ENCODE measurements around the gene MFAP2.

Gene MFAP2

GRCh38 chr1:16960560-16961296 lies 19.7 kb downstream of the MFAP2 start:
- TF ChIP-seq CTCF (conservative IDR thresholded peaks at IDR 0.05; ENCODE audit: low read depth, low read length): peak; percentile 60
- Histone ChIP-seq H3K79me2 (ENCODE audit: insufficient read depth, low read depth) (no peaks in the 10 kb centered on the region), H3K9ac (peak overlapping the region; percentile 19; the same call in 1 of the 2 replicates), H3K4me3 (IDR thresholded peaks at IDR 0.05; ENCODE audit: insufficient read depth, low read depth, low read length) (peak overlapping the region; percentile 35), H3K4me2 (peak overlapping the region; percentile 64), H4K20me1 (ENCODE audit: insufficient read depth) (no peaks in the 10 kb centered on the region), H3K36me3 (ENCODE audit: insufficient read depth) (no peaks in the 10 kb centered on the region), H3K27ac (no peak overlapping the region), H3K4me1 (ENCODE audit: low read depth, poor library complexity, severe bottlenecking) (peaks cover 11% of the 10 kb centered on the region), H2AFZ (ENCODE audit: low read depth) (peak overlapping the region; percentile 85), H3K27me3 (ENCODE audit: insufficient read depth, low read depth) (no peaks in the 10 kb centered on the region)

GRCh38 chr1:16958475-16958874 lies 21.9 kb downstream of the MFAP2 start:
- Histone ChIP-seq H2AFZ (ENCODE audit: low read depth) (no peak overlapping the region), H3K4me1 (ENCODE audit: low read depth, poor library complexity, severe bottlenecking) (peaks cover 11% of the 10 kb centered on the region), H3K27ac (no peak overlapping the region), H3K4me3 (IDR thresholded peaks at IDR 0.05; ENCODE audit: insufficient read depth, low read depth, low read length) (no peak overlapping the region), H4K20me1 (ENCODE audit: insufficient read depth) (no peaks in the 10 kb centered on the region), H3K79me2 (ENCODE audit: insufficient read depth, low read depth) (no peaks in the 10 kb centered on the region), H3K4me2 (no peak overlapping the region), H3K36me3 (ENCODE audit: insufficient read depth) (no peaks in the 10 kb centered on the region), H3K27me3 (ENCODE audit: insufficient read depth, low read depth) (no peaks in the 10 kb centered on the region), H3K9ac (no peak overlapping the region)
- no peak for TF ChIP-seq CTCF (conservative IDR thresholded peaks at IDR 0.05; ENCODE audit: low read depth, low read length)

DNA sequence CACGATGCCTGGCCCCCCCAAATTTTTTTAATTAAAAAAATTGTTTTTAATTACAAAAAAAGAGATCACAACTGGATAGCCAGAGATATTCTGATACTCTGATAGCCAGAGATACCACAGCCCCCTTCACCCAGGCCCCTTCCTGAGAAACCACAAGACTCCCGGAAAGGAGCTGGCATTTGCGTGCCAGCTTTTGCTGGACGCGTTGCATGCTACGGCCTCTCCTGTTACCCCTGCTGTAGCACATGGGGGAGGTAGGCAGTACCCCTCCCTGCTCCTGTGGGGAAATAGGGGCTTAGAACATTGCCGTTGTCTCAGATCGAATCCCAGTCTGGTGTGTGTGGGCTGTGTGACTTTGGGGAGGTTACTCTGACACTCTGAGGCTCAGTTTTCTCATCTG lies 22.7 kb downstream of the MFAP2 start:
- Histone ChIP-seq H2AFZ (ENCODE audit: low read depth) (no peak overlapping the region), H3K4me1 (ENCODE audit: low read depth, poor library complexity, severe bottlenecking) (peaks cover 11% of the 10 kb centered on the region), H3K4me3 (IDR thresholded peaks at IDR 0.05; ENCODE audit: insufficient read depth, low read depth, low read length) (no peak overlapping the region), H3K36me3 (ENCODE audit: insufficient read depth) (no peaks in the 10 kb centered on the region), H3K27me3 (ENCODE audit: insufficient read depth, low read depth) (no peaks in the 10 kb centered on the region), H4K20me1 (ENCODE audit: insufficient read depth) (no peaks in the 10 kb centered on the region), H3K4me2 (no peak overlapping the region), H3K9ac (no peak overlapping the region), H3K27ac (no peak overlapping the region), H3K79me2 (ENCODE audit: insufficient read depth, low read depth) (no peaks in the 10 kb centered on the region)
- TF ChIP-seq CTCF (conservative IDR thresholded peaks at IDR 0.05; ENCODE audit: low read depth, low read length): no peak

DNA sequence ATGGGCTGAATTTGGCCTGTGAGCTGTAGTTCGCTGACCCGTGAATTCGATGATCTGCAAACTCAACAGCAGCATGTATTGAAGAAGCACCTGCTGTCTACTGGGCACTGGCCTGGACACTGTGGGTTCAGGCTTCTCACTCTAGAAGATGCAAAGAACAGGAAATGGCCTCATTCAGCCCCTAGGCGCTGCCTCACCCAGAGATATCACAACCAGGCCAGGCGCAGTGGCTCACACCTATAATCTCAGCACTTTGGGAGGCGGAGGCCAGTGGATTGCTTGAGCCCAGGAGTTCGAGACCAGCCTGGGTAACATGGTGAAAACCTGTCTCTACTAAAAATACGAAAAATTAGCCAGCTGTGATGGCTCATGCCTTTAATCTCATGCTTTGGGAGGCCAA lies 23.6 kb downstream of the MFAP2 start:
- no peak overlapping the region for H3K4me2 ChIP-seq
- H3K36me3 ChIP-seq (ENCODE audit: insufficient read depth): no peaks in the 10 kb centered on the region
- no peaks in the 10 kb centered on the region for H3K79me2 ChIP-seq (ENCODE audit: insufficient read depth, low read depth)
- peaks cover 11% of the 10 kb centered on the region for H3K4me1 ChIP-seq (ENCODE audit: low read depth, poor library complexity, severe bottlenecking)
- H2AFZ ChIP-seq (ENCODE audit: low read depth): no peak overlapping the region
- no peaks in the 10 kb centered on the region for H3K27me3 ChIP-seq (ENCODE audit: insufficient read depth, low read depth)
- no peaks in the 10 kb centered on the region for H4K20me1 ChIP-seq (ENCODE audit: insufficient read depth)
- H3K27ac ChIP-seq: no peak overlapping the region
- no peak overlapping the region for H3K4me3 ChIP-seq (IDR thresholded peaks at IDR 0.05; ENCODE audit: insufficient read depth, low read depth, low read length)
- TF ChIP-seq CTCF (conservative IDR thresholded peaks at IDR 0.05; ENCODE audit: low read depth, low read length): no peak
- H3K9ac ChIP-seq: no peak overlapping the region
